ENCODE measurements around the gene PTPRG. TPM values are rescaled to one million over a fixed set of nuclear protein-coding genes. Genes with fewer than 3 reads are reported as not detected.

Gene PTPRG
- total RNA-seq, 1 donor from 2014 or later, result 0.22 TPM

DNA sequence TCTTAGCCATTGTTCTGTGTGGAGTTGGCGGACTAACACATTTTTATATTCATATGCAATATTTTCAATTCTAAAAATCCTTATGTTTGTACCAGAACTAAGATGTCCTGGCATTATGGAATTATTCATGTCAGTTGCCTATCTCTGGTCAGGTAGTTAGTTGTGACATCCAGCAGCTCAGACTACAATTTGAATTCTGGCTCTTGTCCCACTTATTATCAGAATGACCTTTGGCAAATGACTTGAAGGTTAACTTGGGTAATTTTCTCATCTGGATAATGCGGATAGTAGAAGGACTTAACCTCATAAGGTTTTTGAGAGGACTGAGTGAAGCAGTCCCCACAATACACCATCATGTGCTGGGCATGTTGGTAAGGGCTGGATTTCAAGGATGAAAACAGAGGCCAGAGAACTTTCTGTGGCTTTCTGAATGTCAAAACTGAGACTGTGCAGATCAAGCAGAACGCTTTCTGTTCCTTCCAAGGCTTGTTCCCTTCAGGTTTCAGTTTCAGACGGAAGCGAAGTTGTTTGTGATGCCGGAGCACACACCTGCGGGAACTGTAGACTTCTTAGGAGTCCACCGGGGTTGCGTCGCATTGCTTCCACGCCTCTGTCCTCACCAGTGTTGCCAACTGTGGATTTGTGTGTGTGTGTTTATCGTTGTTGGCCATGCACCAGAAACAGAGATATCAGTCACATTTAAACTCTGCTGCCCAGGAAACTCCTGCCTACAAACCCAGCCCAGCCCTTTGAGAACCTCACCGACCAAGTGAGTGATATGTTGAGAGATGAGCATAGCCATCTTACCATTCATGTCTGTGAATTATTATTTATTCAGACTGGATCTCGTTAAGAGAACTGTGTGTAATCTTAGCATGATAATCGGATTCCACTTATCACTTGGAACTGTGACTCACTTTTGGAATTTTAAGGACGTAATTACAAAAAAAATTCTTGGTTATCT is 76.0 kb downstream of the PTPRG start:
- ATAC-seq (ENCODE audit: low read depth) (peak; percentile 81), DNase-seq (no peak)
- Mint-ChIP-seq H3K36me3 (ENCODE audit: low read depth) (no peaks in the 10 kb centered on the region), H3K27ac (peak overlapping the region; percentile 54), H3K4me3 (peak overlapping the region; percentile 70), H3K9me3 (no peaks in the 10 kb centered on the region), H3K4me1 (peaks cover 13% of the 10 kb centered on the region), H3K27me3 (no peaks in the 10 kb centered on the region)
- intact Hi-C loops (cut with micrococcal nuclease), result no loop called here
- TF ChIP-seq, protein P1, sequence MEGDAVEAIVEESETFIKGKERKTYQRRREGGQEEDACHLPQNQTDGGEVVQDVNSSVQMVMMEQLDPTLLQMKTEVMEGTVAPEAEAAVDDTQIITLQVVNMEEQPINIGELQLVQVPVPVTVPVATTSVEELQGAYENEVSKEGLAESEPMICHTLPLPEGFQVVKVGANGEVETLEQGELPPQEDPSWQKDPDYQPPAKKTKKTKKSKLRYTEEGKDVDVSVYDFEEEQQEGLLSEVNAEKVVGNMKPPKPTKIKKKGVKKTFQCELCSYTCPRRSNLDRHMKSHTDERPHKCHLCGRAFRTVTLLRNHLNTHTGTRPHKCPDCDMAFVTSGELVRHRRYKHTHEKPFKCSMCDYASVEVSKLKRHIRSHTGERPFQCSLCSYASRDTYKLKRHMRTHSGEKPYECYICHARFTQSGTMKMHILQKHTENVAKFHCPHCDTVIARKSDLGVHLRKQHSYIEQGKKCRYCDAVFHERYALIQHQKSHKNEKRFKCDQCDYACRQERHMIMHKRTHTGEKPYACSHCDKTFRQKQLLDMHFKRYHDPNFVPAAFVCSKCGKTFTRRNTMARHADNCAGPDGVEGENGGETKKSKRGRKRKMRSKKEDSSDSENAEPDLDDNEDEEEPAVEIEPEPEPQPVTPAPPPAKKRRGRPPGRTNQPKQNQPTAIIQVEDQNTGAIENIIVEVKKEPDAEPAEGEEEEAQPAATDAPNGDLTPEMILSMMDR (IDR thresholded peaks at IDR 0.05), result no peak
- CTCF ChIA-PET, result no interaction called here
- POLR2A ChIA-PET, result no interaction called here

DNA sequence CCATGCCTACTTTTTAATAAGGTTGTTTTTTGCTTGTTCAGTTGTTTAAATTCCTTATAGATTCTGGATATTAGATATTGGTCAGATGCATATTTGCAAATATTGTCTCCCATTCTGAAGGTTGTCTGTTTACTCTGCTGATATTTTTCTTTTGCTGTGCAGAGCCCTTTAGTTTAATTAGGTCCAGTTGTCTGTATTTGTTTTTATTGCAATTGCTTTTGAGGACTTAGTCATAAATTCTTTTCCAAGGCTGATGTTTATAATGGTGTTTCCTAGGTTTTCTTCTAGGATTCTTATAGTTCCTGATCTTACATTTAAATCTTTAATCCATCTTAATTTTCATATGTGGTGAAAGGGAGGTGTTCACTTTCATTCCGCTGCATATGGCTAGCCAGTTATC is 77.4 kb downstream of the PTPRG start:
- H3K27me3 Mint-ChIP-seq, result no peaks in the 10 kb centered on the region
- CTCF ChIA-PET, result no interaction called here
- DNase-seq, result no peak
- H3K9me3 Mint-ChIP-seq, result no peaks in the 10 kb centered on the region
- H3K36me3 Mint-ChIP-seq (ENCODE audit: low read depth), result no peaks in the 10 kb centered on the region
- no peak for ATAC-seq (ENCODE audit: low read depth)
- POLR2A ChIA-PET, result no interaction called here
- intact Hi-C loops (cut with micrococcal nuclease), result no loop called here
- H3K27ac Mint-ChIP-seq, result no peak overlapping the region
- peaks cover 13% of the 10 kb centered on the region for H3K4me1 Mint-ChIP-seq
- TF ChIP-seq, protein P1 (IDR thresholded peaks at IDR 0.05), result no peak
- H3K4me3 Mint-ChIP-seq, result no peak overlapping the region

DNA sequence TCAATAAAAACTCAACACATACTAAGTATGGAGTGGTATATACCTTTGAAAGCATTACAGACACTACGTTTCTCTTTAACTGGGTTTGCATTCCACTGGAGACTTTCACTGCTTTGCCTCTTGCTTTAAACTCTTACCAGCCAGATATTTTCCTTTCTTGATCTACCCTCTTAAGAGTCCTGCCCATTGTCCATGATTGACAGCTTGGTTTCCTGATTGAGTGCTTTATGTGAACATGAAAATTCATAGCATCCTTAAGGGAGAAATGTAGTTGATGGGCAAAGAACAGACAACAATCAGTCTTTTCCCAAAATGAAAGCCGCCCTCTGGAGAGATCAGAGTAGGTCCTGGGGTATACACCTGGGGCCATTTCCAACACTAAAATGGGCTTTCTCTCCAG is 78.6 kb downstream of the PTPRG start:
- H3K36me3 Mint-ChIP-seq (ENCODE audit: low read depth), result no peaks in the 10 kb centered on the region
- intact Hi-C loops (cut with micrococcal nuclease), result no loop called here
- TF ChIP-seq, protein P1 (IDR thresholded peaks at IDR 0.05), result no peak
- no peaks in the 10 kb centered on the region for H3K27me3 Mint-ChIP-seq
- DNase-seq (no peak), ATAC-seq (ENCODE audit: low read depth) (no peak)
- peaks cover 13% of the 10 kb centered on the region for H3K4me1 Mint-ChIP-seq
- H3K4me3 Mint-ChIP-seq, result no peak overlapping the region
- H3K9me3 Mint-ChIP-seq, result no peaks in the 10 kb centered on the region
- CTCF ChIA-PET, result no interaction called here
- POLR2A ChIA-PET, result no interaction called here
- no peak overlapping the region for H3K27ac Mint-ChIP-seq

DNA sequence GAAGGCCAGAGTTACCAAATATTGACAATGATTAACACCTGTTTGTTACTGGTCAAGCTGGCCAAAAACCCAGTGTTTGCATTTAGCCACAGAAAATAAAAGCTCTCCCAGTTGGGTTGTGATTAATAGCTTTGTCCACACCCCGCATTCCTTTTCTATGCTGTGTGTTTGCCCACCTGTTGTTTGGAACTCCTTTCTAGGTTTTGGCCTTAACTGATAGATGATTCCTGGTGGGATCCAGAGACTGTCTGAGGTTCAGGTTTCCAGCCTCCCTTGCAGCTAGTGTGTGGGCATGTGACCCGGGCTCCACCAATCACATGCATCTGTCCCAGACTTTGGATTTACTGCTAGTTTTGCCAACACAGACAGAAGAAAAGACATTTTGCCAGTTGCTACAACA is 83.8 kb downstream of the PTPRG start:
- Mint-ChIP-seq H3K4me3 (no peak overlapping the region), H3K27me3 (no peaks in the 10 kb centered on the region), H3K27ac (no peak overlapping the region), H3K9me3 (peaks cover 3% of the 10 kb centered on the region), H3K36me3 (ENCODE audit: low read depth) (no peaks in the 10 kb centered on the region), H3K4me1 (peaks cover 4% of the 10 kb centered on the region)
- POLR2A ChIA-PET, result no interaction called here
- ATAC-seq (ENCODE audit: low read depth), result no peak
- no peak for DNase-seq
- TF ChIP-seq, protein P1 (IDR thresholded peaks at IDR 0.05), result no peak
- CTCF ChIA-PET, result no interaction called here
- intact Hi-C loops (cut with micrococcal nuclease), result no loop called here

DNA sequence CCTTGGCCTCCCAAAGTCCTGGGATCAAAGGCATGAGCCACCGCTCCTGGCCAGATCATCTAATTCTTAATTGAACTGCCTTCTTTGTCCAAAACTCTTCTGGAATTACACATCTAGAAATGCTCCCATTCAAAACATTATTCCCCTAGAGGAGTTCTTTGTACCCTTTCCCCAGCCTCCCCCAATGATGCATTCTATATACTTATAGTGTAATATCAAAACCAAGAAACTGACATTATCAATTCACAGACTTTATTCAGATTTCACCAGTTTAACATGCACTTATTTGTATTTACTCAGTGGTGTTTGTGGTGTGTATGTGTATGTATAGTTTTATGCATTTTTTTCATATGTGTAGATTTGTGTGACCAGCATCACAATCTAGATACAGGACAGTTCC is 85.0 kb downstream of the PTPRG start:
- H3K4me1 Mint-ChIP-seq, result peaks cover 4% of the 10 kb centered on the region
- DNase-seq (no peak), ATAC-seq (ENCODE audit: low read depth) (no peak)
- peaks cover 3% of the 10 kb centered on the region for H3K9me3 Mint-ChIP-seq
- TF ChIP-seq, protein P1 (IDR thresholded peaks at IDR 0.05), result no peak
- no peak overlapping the region for H3K4me3 Mint-ChIP-seq
- H3K36me3 Mint-ChIP-seq (ENCODE audit: low read depth), result no peaks in the 10 kb centered on the region
- POLR2A ChIA-PET, result no interaction called here
- CTCF ChIA-PET, result no interaction called here
- no peaks in the 10 kb centered on the region for H3K27me3 Mint-ChIP-seq
- no peak overlapping the region for H3K27ac Mint-ChIP-seq
- intact Hi-C loops (cut with micrococcal nuclease), result no loop called here

Measured in activated B cell treated with CpG ODN at 0.5 μM for 24 hours (primary cell).